PC-9 (cell line): ENCODE results near the gene PPP1CA. TPM values are rescaled to one million over a fixed set of nuclear protein-coding genes. Genes with fewer than 3 reads are reported as not detected.

Experiments
- BruUV-seq: library from RNA; stranded (reverse); fragments of 400-500 nt; replicated peaks from 2 replicates; lab custom pipeline; 2021; lab: Mats Ljungman, UMichigan
- CTCF ChIA-PET: fragments of 300-600 bp; sonication (Branson Sonifier 250); formaldehyde crosslinking; loops from one replicate; lab custom pipeline; 2022; ENCODE audit warnings: antibody characterized with exemption; lab: Charles Lee
- POLR2A ChIA-PET: fragments of 300-600 bp; sonication (Branson Sonifier 250); formaldehyde crosslinking; loops from one replicate; lab custom pipeline; 2022; ENCODE audit warnings: antibody characterized with exemption; ENCODE audit not compliant: unreplicated experiment; lab: Charles Lee
- DNase-seq, 2 experiments: peaks; one replicate each; pipeline versions ENCODE4 v3.0.0 to v3.0.0-alpha.2; 2015 to 2022; ENCODE audit warnings: mixed read lengths in 1 of 2
- H2AFZ ChIP-seq: fragments of 200-600 bp; sonication (generic); 2 replicates; pipeline ENCODE4 v1.8.1; 2017; ENCODE audit warnings: antibody characterized with exemption
- H3F3A ChIP-seq: fragments of 200-600 bp; sonication (generic); 2 replicates; pipeline ENCODE4 v1.8.1; 2017; ENCODE audit warnings: antibody characterized with exemption, mild to moderate bottlenecking, low read depth; ENCODE audit not compliant: insufficient read depth
- H3K27ac ChIP-seq: fragments of 200-600 bp; sonication (generic); 2 replicates; pipeline ENCODE4 v1.6.1; 2016; ENCODE audit warnings: mixed run types
- H3K27me3 ChIP-seq: fragments of 200-600 bp; sonication (generic); 2 replicates; pipeline ENCODE4 v1.6.1; 2016; ENCODE audit warnings: low read depth, mixed run types; ENCODE audit not compliant: insufficient read depth
- H3K36me3 ChIP-seq: fragments of 200-600 bp; sonication (generic); 2 replicates; pipeline ENCODE4 v1.6.1; 2016; ENCODE audit warnings: low read depth, mixed run types
- H3K4me1 ChIP-seq: fragments of 200-600 bp; sonication (generic); replicated peaks from 2 replicates; pipeline ENCODE4 v1.6.1; 2016; ENCODE audit warnings: mixed run types; ENCODE audit not compliant: insufficient read depth
- H3K4me2 ChIP-seq: fragments of 200-600 bp; sonication (generic); 2 replicates; pipeline ENCODE4 v1.6.1; 2017; ENCODE audit warnings: mixed run types
- H3K4me3 ChIP-seq: fragments of 200-600 bp; sonication (generic); 2 replicates; pipeline ENCODE4 v1.6.1; 2016; ENCODE audit warnings: mixed run types
- H3K79me2 ChIP-seq: fragments of 200-600 bp; sonication (generic); 2 replicates; pipeline ENCODE4 v1.6.1; 2017; ENCODE audit warnings: low read depth, mixed run types
- H3K9me2 ChIP-seq: fragments of 200-600 bp; sonication (generic); 2 replicates; pipeline ENCODE4 v1.8.1; 2017; ENCODE audit warnings: mild to moderate bottlenecking; ENCODE audit not compliant: insufficient read depth
- H3K9me3 ChIP-seq: fragments of 200-600 bp; sonication (generic); 2 replicates; pipeline ENCODE4 v1.8.1; 2016; ENCODE audit warnings: low read depth; ENCODE audit not compliant: insufficient read depth
- H4K20me1 ChIP-seq: fragments of 200-600 bp; sonication (generic); 2 replicates; pipeline ENCODE4 v1.8.1; 2017; ENCODE audit not compliant: insufficient read depth
- CTCF ChIP-seq: fragments of 200-600 bp; sonication (generic); conservative IDR thresholded peaks from 2 replicates; pipeline ENCODE4 v1.6.1; 2017; ENCODE audit warnings: mixed run types, antibody characterized with exemption, mild to moderate bottlenecking, moderate library complexity
- EZH2 ChIP-seq: fragments of 200-600 bp; sonication (generic); IDR thresholded peaks from 2 replicates; pipeline ENCODE4 v1.8.0; 2017; ENCODE audit warnings: antibody characterized with exemption, low read depth
- intact Hi-C: fragments of 100-400 bp; cut with micrococcal nuclease; formaldehyde crosslinking; loops from one replicate; pipeline ENCODE4 v1.10.0; 2022; ENCODE audit not compliant: unreplicated experiment
- total RNA-seq: library from RNA; stranded (reverse); gene quantifications from 2 replicates; pipeline ENCODE4 v1.2.3, GENCODE V29; 2021

PPP1CA gene
- total RNA-seq, 1 experiment from 2014 or later = 306 TPM

- DNase-seq = no peak
- Histone ChIP-seq H3K36me3 (peaks cover 19% of the 10 kb centered on the region), H3K4me3 (no peak overlapping the region), H4K20me1 (peaks cover 45% of the 10 kb centered on the region), H3K4me2 (no peak overlapping the region), H3K4me1 (no peaks in the 10 kb centered on the region), H2AFZ (no peak overlapping the region), H3K9me2 (no peaks in the 10 kb centered on the region), H3K27ac (no peak overlapping the region), H3K9me3 (no peaks in the 10 kb centered on the region), H3F3A (peaks cover 59% of the 10 kb centered on the region), H3K27me3 (no peaks in the 10 kb centered on the region), H3K79me2 (peaks cover 30% of the 10 kb centered on the region)
- CTCF ChIA-PET = no interaction called here
- no peak for TF ChIP-seq EZH2
- no peak for TF ChIP-seq CTCF
- intact Hi-C loops = no loop called here
- POLR2A ChIA-PET = interaction anchor here (0.6 kb wide), 1 partner anchor 9 kb away, joined by 4 read pairs; no protein-coding TSS in a partner anchor
- BruUV-seq = no TSS peak
Observed at GRCh38 chr11:67364783-67365722, 36.6 kb downstream of the PPP1CA start.

GRCh38 chr11:67364169-67364568 lies 37.5 kb downstream of the PPP1CA start:
- intact Hi-C loops = no loop called here
- H3K4me2 ChIP-seq = no peak overlapping the region
- no peaks in the 10 kb centered on the region for H3K9me2 ChIP-seq
- no peak for TF ChIP-seq CTCF
- no peak for TF ChIP-seq EZH2
- H3K79me2 ChIP-seq = peaks cover 21% of the 10 kb centered on the region
- ChIA-PET POLR2A (no interaction called here), CTCF (no interaction called here)
- H3K27me3 ChIP-seq = no peaks in the 10 kb centered on the region
- BruUV-seq = no TSS peak
- peaks cover 36% of the 10 kb centered on the region for H4K20me1 ChIP-seq
- no peak overlapping the region for H3K27ac ChIP-seq
- peaks cover 19% of the 10 kb centered on the region; the same call in 1 of the 2 replicates for H3K36me3 ChIP-seq
- peaks cover 2% of the 10 kb centered on the region for H3K4me1 ChIP-seq
- DNase-seq = no peak
- peaks cover 57% of the 10 kb centered on the region for H3F3A ChIP-seq
- H3K4me3 ChIP-seq = no peak overlapping the region
- H3K9me3 ChIP-seq = no peaks in the 10 kb centered on the region
- H2AFZ ChIP-seq = no peak overlapping the region

- TF ChIP-seq CTCF = no peak
- TF ChIP-seq EZH2 = no peak
- peaks cover 57% of the 10 kb centered on the region for H3K4me1 ChIP-seq
- peaks cover 14% of the 10 kb centered on the region for H3K79me2 ChIP-seq
- H2AFZ ChIP-seq = no peak overlapping the region
- POLR2A ChIA-PET = interaction anchor here (0.5 to 1.1 kb wide), 8 partner anchors 16 to 1653 kb away, joined by 3 to 19 read pairs (median 5); no protein-coding TSS in a partner anchor
- H3K9me3 ChIP-seq = no peaks in the 10 kb centered on the region
- CTCF ChIA-PET = interaction anchor here (0.6 to 3.6 kb wide), 5 partner anchors 9 to 788 kb away, joined by 3 to 174 read pairs (median 6); partner anchors contain the start of gene RAD9A
- DNase-seq = peak; percentile 59 to 90
- 0 out of 2 replicates have a peak, but pooled peaks cover 4% of the 10 kb centered on the region for H4K20me1 ChIP-seq
- peak overlapping the region; percentile 90 for H3K27ac ChIP-seq
- H3K36me3 ChIP-seq = no peaks in the 10 kb centered on the region
- peak overlapping the region; percentile 97 for H3K4me2 ChIP-seq
- H3K27me3 ChIP-seq = no peaks in the 10 kb centered on the region
- H3K9me2 ChIP-seq = no peaks in the 10 kb centered on the region
- BruUV-seq = no TSS peak
- H3K4me3 ChIP-seq = peak overlapping the region; percentile 38; the same call in 1 of the 2 replicates
- H3F3A ChIP-seq = peaks cover 83% of the 10 kb centered on the region
- intact Hi-C loops = loop anchor here (1.0 to 2.0 kb wide), 2 partner anchors 24 to 149 kb away; no protein-coding TSS in a partner anchor
Observed at GRCh38 chr11:67357831-67358670, 43.6 kb downstream of the PPP1CA start.
